ENCODE data around the gene SRRT.
"Not testable (repeated sequence)": the region's sequence is repeated elsewhere in the genome, so short reads cannot be mapped to it uniquely, and the experiment has no call there.

The SRRT gene

GRCh38 chr7:100901921-100902332 lies 27.0 kb downstream of the SRRT start:
- H3K4me1 ChIP-seq (ENCODE audit: insufficient read depth, poor library complexity, severe bottlenecking) = no peaks in the 10 kb centered on the region
- no peak for TF ChIP-seq CTCF (IDR thresholded peaks at IDR 0.05; ENCODE audit: poor library complexity, severe bottlenecking)
- no peak overlapping the region for H3K27ac ChIP-seq (ENCODE audit: poor library complexity, severe bottlenecking)
- no peaks in the 10 kb centered on the region for H3K36me3 ChIP-seq (ENCODE audit: low read depth)
- no peaks in the 10 kb centered on the region for H3K9me3 ChIP-seq (ENCODE audit: severe bottlenecking)
- ATAC-seq (ENCODE audit: low read depth) (no peak), DNase-seq (ENCODE audit: low spot score) (no peak)
- peaks cover 3% of the 10 kb centered on the region for H3K27me3 ChIP-seq (ENCODE audit: insufficient read depth, poor library complexity, severe bottlenecking)
- no peak overlapping the region for H3K4me3 ChIP-seq (ENCODE audit: severe bottlenecking)

GRCh38 chr7:100902638-100903037 lies 27.7 kb downstream of the SRRT start:
- no peak for ATAC-seq (ENCODE audit: low read depth)
- no peaks in the 10 kb centered on the region for H3K4me1 ChIP-seq (ENCODE audit: insufficient read depth, poor library complexity, severe bottlenecking)

GRCh38 chr7:100908512-100908911 lies 33.6 kb downstream of the SRRT start:
- Histone ChIP-seq H3K27ac (ENCODE audit: poor library complexity, severe bottlenecking) (no peak overlapping the region), H3K4me3 (ENCODE audit: severe bottlenecking) (no peak overlapping the region), H3K9me3 (ENCODE audit: severe bottlenecking) (no peaks in the 10 kb centered on the region), H3K36me3 (ENCODE audit: low read depth) (no peaks in the 10 kb centered on the region), H3K4me1 (ENCODE audit: insufficient read depth, poor library complexity, severe bottlenecking) (no peaks in the 10 kb centered on the region), H3K27me3 (ENCODE audit: insufficient read depth, poor library complexity, severe bottlenecking) (no peaks in the 10 kb centered on the region)
- DNase-seq (ENCODE audit: low spot score) (no peak), ATAC-seq (ENCODE audit: low read depth) (no peak)
- no peak for TF ChIP-seq CTCF (IDR thresholded peaks at IDR 0.05; ENCODE audit: poor library complexity, severe bottlenecking)

More at GRCh38 chr7:100902638-100903037, 27.7 kb downstream of the SRRT start:
- H3K4me3 ChIP-seq (ENCODE audit: severe bottlenecking) = no peak overlapping the region
- TF ChIP-seq CTCF (IDR thresholded peaks at IDR 0.05; ENCODE audit: poor library complexity, severe bottlenecking) = no peak
- no peak for DNase-seq (ENCODE audit: low spot score)
- no peak overlapping the region for H3K27ac ChIP-seq (ENCODE audit: poor library complexity, severe bottlenecking)
- H3K36me3 ChIP-seq (ENCODE audit: low read depth) = no peaks in the 10 kb centered on the region
- H3K27me3 ChIP-seq (ENCODE audit: insufficient read depth, poor library complexity, severe bottlenecking) = no peaks in the 10 kb centered on the region
- H3K9me3 ChIP-seq (ENCODE audit: severe bottlenecking) = no peaks in the 10 kb centered on the region

- not testable (repeated sequence) for H3K4me3 ChIP-seq (ENCODE audit: severe bottlenecking); H3K4me1 ChIP-seq (ENCODE audit: insufficient read depth, poor library complexity, severe bottlenecking); DNase-seq (ENCODE audit: low spot score); ATAC-seq (ENCODE audit: low read depth); H3K36me3 ChIP-seq (ENCODE audit: low read depth); H3K27me3 ChIP-seq (ENCODE audit: insufficient read depth, poor library complexity, severe bottlenecking); H3K27ac ChIP-seq (ENCODE audit: poor library complexity, severe bottlenecking); H3K9me3 ChIP-seq (ENCODE audit: severe bottlenecking)
These were observed 35.5 kb downstream of the SRRT start for GRCh38 chr7:100910443-100910842.

GRCh38 chr7:100911484-100911883 lies 36.6 kb downstream of the SRRT start:
- ATAC-seq (ENCODE audit: low read depth) = no peak

More at GRCh38 chr7:100911484-100911883, 36.6 kb downstream of the SRRT start:
- TF ChIP-seq CTCF (IDR thresholded peaks at IDR 0.05; ENCODE audit: poor library complexity, severe bottlenecking) = no peak
- no peak for DNase-seq (ENCODE audit: low spot score)
- H3K4me1 ChIP-seq (ENCODE audit: insufficient read depth, poor library complexity, severe bottlenecking) = no peaks in the 10 kb centered on the region
- H3K27ac ChIP-seq (ENCODE audit: poor library complexity, severe bottlenecking) = no peak overlapping the region
- H3K27me3 ChIP-seq (ENCODE audit: insufficient read depth, poor library complexity, severe bottlenecking) = no peaks in the 10 kb centered on the region
- no peaks in the 10 kb centered on the region for H3K9me3 ChIP-seq (ENCODE audit: severe bottlenecking)
- H3K4me3 ChIP-seq (ENCODE audit: severe bottlenecking) = no peak overlapping the region
- no peaks in the 10 kb centered on the region for H3K36me3 ChIP-seq (ENCODE audit: low read depth)

Measured in RWPE2 (cell line).